ENCODE measurements around the gene GLIPR2. TPM values are rescaled to one million over a fixed set of nuclear protein-coding genes. Genes with fewer than 3 reads are reported as not detected.
"Not testable (repeated sequence)": the region's sequence is repeated elsewhere in the genome, so short reads cannot be mapped to it uniquely, and the experiment has no call there.

The GLIPR2 gene
- total RNA-seq, 1 experiment from 2014 or later: 1.6 TPM

GRCh38 chr9:36174271-36174670, 37.7 kb downstream of the GLIPR2 start:
- Mint-ChIP-seq H3K4me3 (ENCODE audit: unreplicated experiment) (no peak overlapping the region), H3K27ac (ENCODE audit: unreplicated experiment) (no peak overlapping the region)

GRCh38 chr9:36174731-36175130, 38.2 kb downstream of the GLIPR2 start:
- H3K9me3 ChIP-seq: no peaks in the 10 kb centered on the region
- no peak overlapping the region for H3K4me3 Mint-ChIP-seq (ENCODE audit: unreplicated experiment)
- intact Hi-C loops (cut with micrococcal nuclease; ENCODE audit: unreplicated experiment): no loop called here
- H3K27ac Mint-ChIP-seq (ENCODE audit: unreplicated experiment): no peak overlapping the region
- H3K9me3 Mint-ChIP-seq (ENCODE audit: unreplicated experiment): peaks cover 11% of the 10 kb centered on the region
- H3K27me3 Mint-ChIP-seq (ENCODE audit: insufficient read depth, unreplicated experiment): no peaks in the 10 kb centered on the region
- POLR2A ChIA-PET: no interaction called here
- no peaks in the 10 kb centered on the region for H3K4me1 Mint-ChIP-seq (ENCODE audit: low read depth, unreplicated experiment)
- no peaks in the 10 kb centered on the region for H3K4me1 ChIP-seq
- H3K27me3 ChIP-seq (replicated peaks; ENCODE audit: control insufficient read depth, insufficient read depth, low read length): no peaks in the 10 kb centered on the region
- peaks cover 6% of the 10 kb centered on the region for H3K36me3 Mint-ChIP-seq (ENCODE audit: insufficient read depth, unreplicated experiment)
- peak in 1 of 2 experiments; percentile 46 for DNase-seq
- H3K36me3 ChIP-seq (ENCODE audit: control insufficient read depth, insufficient read depth, low read length): no peaks in the 10 kb centered on the region
- CTCF ChIA-PET: no interaction called here
- no TSS peak for BruUV-seq (replicated peaks)
- no peak for TF ChIP-seq CTCF (IDR thresholded peaks at IDR 0.05; ENCODE audit: insufficient read depth in 1 of 2, low read depth in 1 of 2, low read length in 1 of 2, severe bottlenecking in 1 of 2, unreplicated experiment in 1 of 2)
- no peak overlapping the region for H3K4me3 ChIP-seq (ENCODE audit: low read depth, low read length)

More at GRCh38 chr9:36174271-36174670, 37.7 kb downstream of the GLIPR2 start:
- CTCF ChIA-PET: no interaction called here
- Histone ChIP-seq H3K4me1 (no peaks in the 10 kb centered on the region), H3K27me3 (replicated peaks; ENCODE audit: control insufficient read depth, insufficient read depth, low read length) (no peaks in the 10 kb centered on the region), H3K9me3 (no peaks in the 10 kb centered on the region), H3K4me3 (ENCODE audit: low read depth, low read length) (no peak overlapping the region), H3K36me3 (ENCODE audit: control insufficient read depth, insufficient read depth, low read length) (no peaks in the 10 kb centered on the region)
- no peak for TF ChIP-seq CTCF (IDR thresholded peaks at IDR 0.05; ENCODE audit: insufficient read depth in 1 of 2, low read depth in 1 of 2, low read length in 1 of 2, severe bottlenecking in 1 of 2, unreplicated experiment in 1 of 2)
- H3K9me3 Mint-ChIP-seq (ENCODE audit: unreplicated experiment): peaks cover 7% of the 10 kb centered on the region
- no peaks in the 10 kb centered on the region for H3K27me3 Mint-ChIP-seq (ENCODE audit: insufficient read depth, unreplicated experiment)
- H3K36me3 Mint-ChIP-seq (ENCODE audit: insufficient read depth, unreplicated experiment): peaks cover 6% of the 10 kb centered on the region
- intact Hi-C loops (cut with micrococcal nuclease; ENCODE audit: unreplicated experiment): no loop called here
- no peak for DNase-seq
- no peaks in the 10 kb centered on the region for H3K4me1 Mint-ChIP-seq (ENCODE audit: low read depth, unreplicated experiment)
- BruUV-seq (replicated peaks): no TSS peak
- POLR2A ChIA-PET: no interaction called here

GRCh38 chr9:36175209-36175608, 38.7 kb downstream of the GLIPR2 start:
- DNase-seq; H3K4me3 ChIP-seq (ENCODE audit: low read depth, low read length); H3K4me1 Mint-ChIP-seq (ENCODE audit: low read depth, unreplicated experiment); H3K27me3 Mint-ChIP-seq (ENCODE audit: insufficient read depth, unreplicated experiment); BruUV-seq (replicated peaks); CTCF ChIA-PET; H3K4me3 Mint-ChIP-seq (ENCODE audit: unreplicated experiment); H3K36me3 Mint-ChIP-seq (ENCODE audit: insufficient read depth, unreplicated experiment); H3K36me3 ChIP-seq (ENCODE audit: control insufficient read depth, insufficient read depth, low read length); H3K27me3 ChIP-seq (replicated peaks; ENCODE audit: control insufficient read depth, insufficient read depth, low read length); H3K27ac Mint-ChIP-seq (ENCODE audit: unreplicated experiment); H3K9me3 ChIP-seq; H3K4me1 ChIP-seq; intact Hi-C loops (cut with micrococcal nuclease; ENCODE audit: unreplicated experiment); POLR2A ChIA-PET: not testable (repeated sequence)
- peaks cover 16% of the 10 kb centered on the region for H3K9me3 Mint-ChIP-seq (ENCODE audit: unreplicated experiment)

- H3K4me1 Mint-ChIP-seq (ENCODE audit: low read depth, unreplicated experiment); H3K4me1 ChIP-seq; H3K36me3 ChIP-seq (ENCODE audit: control insufficient read depth, insufficient read depth, low read length); intact Hi-C loops (cut with micrococcal nuclease; ENCODE audit: unreplicated experiment); H3K27ac Mint-ChIP-seq (ENCODE audit: unreplicated experiment); DNase-seq; H3K4me3 Mint-ChIP-seq (ENCODE audit: unreplicated experiment); H3K4me3 ChIP-seq (ENCODE audit: low read depth, low read length); H3K36me3 Mint-ChIP-seq (ENCODE audit: insufficient read depth, unreplicated experiment); CTCF ChIA-PET; BruUV-seq (replicated peaks); H3K27me3 Mint-ChIP-seq (ENCODE audit: insufficient read depth, unreplicated experiment); H3K27me3 ChIP-seq (replicated peaks; ENCODE audit: control insufficient read depth, insufficient read depth, low read length); H3K9me3 ChIP-seq: not testable (repeated sequence)
- POLR2A ChIA-PET: interaction anchor here (0.7 kb wide), 1 partner anchor 55 kb away, joined by 3 read pairs; no protein-coding TSS in a partner anchor
- peaks cover 25% of the 10 kb centered on the region for H3K9me3 Mint-ChIP-seq (ENCODE audit: unreplicated experiment)
These were observed 40.0 kb downstream of the GLIPR2 start for GRCh38 chr9:36176496-36176895.

All from Caco-2 (cell line).